ENCODE measurements around the gene PROB1. TPM values are rescaled to one million over a fixed set of nuclear protein-coding genes. Genes with fewer than 3 reads are reported as not detected.
A peak's percentile ranks its signal among the peaks of the same experiment; 100 is the strongest.
"Not testable (repeated sequence)": the region's sequence is repeated elsewhere in the genome, so short reads cannot be mapped to it uniquely, and the experiment has no call there.

Gene PROB1
- total RNA-seq, 4 donors from 2014 or later = 0.55 to 1.1 (median 0.60) TPM; not detected in 1

DNA sequence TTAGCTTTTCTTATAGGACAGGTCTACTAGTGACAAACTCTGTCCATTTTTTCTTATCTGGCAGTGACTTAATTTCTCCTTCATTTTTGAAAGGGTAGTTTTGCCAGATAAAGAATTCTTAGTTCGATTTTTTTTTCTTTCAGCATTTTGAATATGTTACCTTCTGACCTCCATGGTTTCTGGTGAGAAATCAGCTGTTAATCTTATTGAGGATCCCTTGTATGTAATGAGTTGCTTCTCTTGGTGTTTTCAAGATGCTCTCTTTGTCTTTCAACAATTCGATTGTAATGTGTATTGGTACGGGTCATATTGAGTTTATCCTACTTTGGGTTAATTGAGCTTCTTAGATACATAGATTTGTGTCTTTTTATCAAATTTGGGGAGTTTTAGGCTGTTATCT, 40.7 kb downstream of the PROB1 start:
- DNase-seq = no peak
- Histone ChIP-seq H3K4me3 (no peak overlapping the region), H3K27me3 (no peaks in the 10 kb centered on the region), H3K9me3 (no peaks in the 10 kb centered on the region), H3K27ac (no peak overlapping the region), H3K36me3 (peaks cover 0 to 12% (median 2%) of the 10 kb centered on the region in 4 donors), H3K4me1 (peaks cover 0 to 25% (median 3%) of the 10 kb centered on the region in 4 donors)
- TF ChIP-seq POLR2A (IDR thresholded peaks at IDR 0.05) (no peak), EP300 (IDR thresholded peaks at IDR 0.05; ENCODE audit: low read depth) (no peak), POLR2AphosphoS5 (IDR thresholded peaks at IDR 0.05) (no peak), CTCF (IDR thresholded peaks at IDR 0.05) (no peak)
- WGBS, 2 donors (ENCODE audit: low coverage in 1 of 2) = 81 to 97% methylated on average over 3 of the region's 3 CpGs
- in situ Hi-C loops (cut with MboI; ENCODE audit: low pct_ligation_motif_present in 1 of 4, low pct_unique_long_range_greater_than_20kb in 1 of 4, low sequenced_read_pairs in 3 of 4) = no loop called here
- intact Hi-C loops (cut with DNase I; ENCODE audit: low total_unique reads) = no loop called here

GRCh38 chr5:139347863-139348262, 47.0 kb downstream of the PROB1 start:
- H3K36me3 ChIP-seq; DNase-seq; H3K27me3 ChIP-seq; in situ Hi-C loops (cut with MboI; ENCODE audit: low pct_ligation_motif_present in 1 of 4, low pct_unique_long_range_greater_than_20kb in 1 of 4, low sequenced_read_pairs in 3 of 4); intact Hi-C loops (cut with DNase I; ENCODE audit: low total_unique reads); H3K4me3 ChIP-seq; H3K9me3 ChIP-seq; H3K27ac ChIP-seq: not testable (repeated sequence)
- H3K4me1 ChIP-seq = peaks cover 0 to 46% (median 27%) of the 10 kb centered on the region in 4 donors
- WGBS, 2 donors (ENCODE audit: low coverage in 1 of 2) = 93 to 95% methylated on average over 6 to 9 of the region's 9 CpGs

GRCh38 chr5:139345442-139345841, 49.5 kb downstream of the PROB1 start:
- H3K36me3 ChIP-seq; H3K27me3 ChIP-seq; DNase-seq; intact Hi-C loops (cut with DNase I; ENCODE audit: low total_unique reads); in situ Hi-C loops (cut with MboI; ENCODE audit: low pct_ligation_motif_present in 1 of 4, low pct_unique_long_range_greater_than_20kb in 1 of 4, low sequenced_read_pairs in 3 of 4); H3K27ac ChIP-seq; H3K4me3 ChIP-seq; H3K9me3 ChIP-seq: not testable (repeated sequence)
- 91 to 94% methylated on average over 8 of the region's 8 CpGs for WGBS, 2 donors (ENCODE audit: low coverage in 1 of 2)
- H3K4me1 ChIP-seq = peaks cover 5 to 45% (median 36%) of the 10 kb centered on the region in 4 donors

DNA sequence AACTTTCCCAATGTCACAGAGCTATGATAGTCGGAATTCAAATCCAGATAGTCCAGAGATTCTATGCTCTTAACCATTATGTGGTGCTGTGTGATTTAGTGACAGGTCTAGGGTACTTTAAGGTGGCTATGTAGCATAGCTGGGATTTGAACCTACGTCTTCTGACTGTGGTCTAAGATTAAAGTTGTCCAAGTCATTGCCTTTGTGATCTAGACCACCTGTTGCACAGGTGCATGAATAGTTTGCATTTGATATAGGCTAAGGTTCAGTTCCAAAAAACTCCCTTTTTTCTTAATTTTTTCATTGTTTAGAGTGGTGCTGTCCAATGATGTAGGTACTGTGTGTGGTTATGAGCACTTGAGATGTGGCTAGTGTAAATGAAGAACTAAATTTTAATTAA, 50.7 kb downstream of the PROB1 start:
- no peak overlapping the region for H3K4me3 ChIP-seq
- TF ChIP-seq EP300 (IDR thresholded peaks at IDR 0.05; ENCODE audit: low read depth) = no peak
- no peak for TF ChIP-seq CTCF (IDR thresholded peaks at IDR 0.05)
- no peak for TF ChIP-seq POLR2A (IDR thresholded peaks at IDR 0.05)
- no peak for TF ChIP-seq POLR2AphosphoS5 (IDR thresholded peaks at IDR 0.05)

GRCh38 chr5:139343476-139343875, 51.4 kb downstream of the PROB1 start:
- H3K4me3 ChIP-seq = peak overlapping the region in 1 of 4 donors; percentile 78
- no peaks in the 10 kb centered on the region for H3K27me3 ChIP-seq
- TF ChIP-seq CTCF (IDR thresholded peaks at IDR 0.05) (no peak), EP300 (IDR thresholded peaks at IDR 0.05; ENCODE audit: low read depth) (no peak)
- no peak for DNase-seq
- H3K4me1 ChIP-seq = peaks cover 5 to 36% (median 34%) of the 10 kb centered on the region in 4 donors
- H3K9me3 ChIP-seq = no peaks in the 10 kb centered on the region
- no peaks in the 10 kb centered on the region for H3K36me3 ChIP-seq
- peak overlapping the region in 2 of 4 donors; percentile 95 to 98 for H3K27ac ChIP-seq
- intact Hi-C loops (cut with DNase I; ENCODE audit: low total_unique reads) = no loop called here
- in situ Hi-C loops (cut with MboI; ENCODE audit: low pct_ligation_motif_present in 1 of 4, low pct_unique_long_range_greater_than_20kb in 1 of 4, low sequenced_read_pairs in 3 of 4) = no loop called here
- 75 to 80% methylated on average over 7 to 9 of the region's 9 CpGs for WGBS, 2 donors (ENCODE audit: low coverage in 1 of 2)

More for the DNA sequence above, 50.7 kb downstream of the PROB1 start:
- intact Hi-C loops (cut with DNase I; ENCODE audit: low total_unique reads) (no loop called here), in situ Hi-C loops (cut with MboI; ENCODE audit: low pct_ligation_motif_present in 1 of 4, low pct_unique_long_range_greater_than_20kb in 1 of 4, low sequenced_read_pairs in 3 of 4) (no loop called here)
- Histone ChIP-seq H3K27me3 (no peaks in the 10 kb centered on the region), H3K27ac (no peak overlapping the region), H3K9me3 (no peaks in the 10 kb centered on the region), H3K36me3 (no peaks in the 10 kb centered on the region), H3K4me1 (peaks cover 5 to 41% (median 36%) of the 10 kb centered on the region in 4 donors)
- WGBS, 2 donors (ENCODE audit: low coverage in 1 of 2) = 88 to 90% methylated on average over 2 of the region's 2 CpGs
- DNase-seq = no peak

Data from transverse colon (tissue), 4 donors.